Measurements from ENCODE around the gene HYAL3.
A peak's percentile ranks its signal among the peaks of the same experiment; 100 is the strongest.
"Not testable (repeated sequence)": the region's sequence is repeated elsewhere in the genome, so short reads cannot be mapped to it uniquely, and the experiment has no call there.

The HYAL3 gene

DNA sequence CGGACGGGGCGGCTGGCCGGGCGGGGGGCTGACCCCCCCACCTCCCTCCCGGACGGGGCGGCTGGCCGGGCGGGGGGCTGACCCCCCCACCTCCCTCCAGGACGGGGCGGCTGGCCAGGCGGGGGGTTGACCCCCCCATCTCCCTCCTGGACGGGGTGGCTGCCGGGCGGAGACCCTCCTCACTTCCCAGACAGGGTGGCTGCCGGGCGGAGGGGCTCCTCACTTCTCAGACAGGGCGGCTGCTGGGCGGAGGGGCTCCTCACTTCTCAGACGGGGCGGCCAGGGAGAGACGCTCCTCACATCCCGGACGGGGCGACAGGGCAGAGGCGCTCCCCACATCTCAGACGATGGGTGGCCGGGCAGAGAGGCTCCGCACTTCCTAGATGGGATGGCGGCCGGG lies 12.8 kb upstream of the HYAL3 start:
- not testable (repeated sequence) for DNase-seq

DNA sequence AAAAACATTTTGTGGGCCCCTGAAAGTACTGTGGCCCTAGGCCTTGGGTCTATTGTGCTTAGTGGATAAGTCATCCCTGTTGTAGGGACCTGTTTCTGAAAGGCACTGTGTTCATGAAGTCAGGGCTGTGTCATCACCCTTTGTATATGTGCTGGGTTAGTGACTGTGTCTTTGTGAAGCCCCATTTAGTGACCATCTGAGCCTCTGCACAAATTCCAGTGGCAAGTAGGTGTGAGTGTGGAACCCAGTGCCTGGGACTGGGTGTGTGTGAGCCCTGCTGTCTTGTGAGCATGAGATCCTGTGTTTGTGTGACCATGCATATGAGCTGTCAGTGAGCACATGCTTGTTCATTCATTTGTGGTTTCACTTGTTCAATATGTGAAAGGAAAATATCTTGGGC lies 5.4 kb upstream of the HYAL3 start:
- no peak for DNase-seq

DNA sequence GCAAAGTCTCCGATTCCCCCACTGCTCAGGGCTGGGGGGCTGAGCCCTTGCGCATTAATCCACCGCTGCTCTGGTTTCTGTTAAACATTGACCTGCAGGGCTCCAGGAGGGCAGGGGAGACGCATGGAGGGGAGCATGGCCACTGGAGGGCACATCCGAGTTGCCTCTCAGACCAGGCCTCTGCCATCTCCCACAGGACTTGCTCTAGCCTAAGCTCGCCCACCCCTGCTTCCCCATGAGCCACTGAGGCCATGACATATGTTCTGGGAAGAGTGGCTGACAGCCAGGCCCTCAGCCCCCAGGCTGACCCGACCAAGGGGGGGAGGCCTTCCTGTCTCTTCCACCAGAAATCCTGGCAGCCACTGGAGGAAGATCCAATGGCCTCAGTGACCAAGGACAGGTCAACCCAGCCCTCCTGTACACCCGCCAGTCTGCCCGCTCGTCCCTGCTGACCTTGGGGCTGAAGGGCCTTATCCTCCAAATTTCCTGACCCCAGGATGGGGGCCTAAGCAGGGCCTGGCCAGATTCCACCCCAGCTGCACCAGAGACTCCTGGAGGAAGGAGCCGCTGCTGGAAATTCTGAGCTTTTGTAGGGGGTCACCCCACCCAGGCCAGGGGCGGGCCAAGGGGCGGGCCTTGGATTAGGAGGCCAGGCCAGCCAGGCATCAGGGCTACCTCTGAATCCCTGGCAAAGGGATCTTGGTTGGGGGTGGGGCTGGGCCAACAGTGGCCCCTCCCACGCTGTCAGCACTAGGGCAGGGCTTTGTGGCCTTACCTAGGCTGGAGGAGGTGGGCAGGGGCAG lies 4.0 kb upstream of the HYAL3 start, which contains the start of gene HYAL1:
HYAL1 (minus strand) TSS at position 562 of the 803 bp plus-strand sequence. CDS start 618 bp downstream, outside the sequence.
- no peak for DNase-seq

DNA sequence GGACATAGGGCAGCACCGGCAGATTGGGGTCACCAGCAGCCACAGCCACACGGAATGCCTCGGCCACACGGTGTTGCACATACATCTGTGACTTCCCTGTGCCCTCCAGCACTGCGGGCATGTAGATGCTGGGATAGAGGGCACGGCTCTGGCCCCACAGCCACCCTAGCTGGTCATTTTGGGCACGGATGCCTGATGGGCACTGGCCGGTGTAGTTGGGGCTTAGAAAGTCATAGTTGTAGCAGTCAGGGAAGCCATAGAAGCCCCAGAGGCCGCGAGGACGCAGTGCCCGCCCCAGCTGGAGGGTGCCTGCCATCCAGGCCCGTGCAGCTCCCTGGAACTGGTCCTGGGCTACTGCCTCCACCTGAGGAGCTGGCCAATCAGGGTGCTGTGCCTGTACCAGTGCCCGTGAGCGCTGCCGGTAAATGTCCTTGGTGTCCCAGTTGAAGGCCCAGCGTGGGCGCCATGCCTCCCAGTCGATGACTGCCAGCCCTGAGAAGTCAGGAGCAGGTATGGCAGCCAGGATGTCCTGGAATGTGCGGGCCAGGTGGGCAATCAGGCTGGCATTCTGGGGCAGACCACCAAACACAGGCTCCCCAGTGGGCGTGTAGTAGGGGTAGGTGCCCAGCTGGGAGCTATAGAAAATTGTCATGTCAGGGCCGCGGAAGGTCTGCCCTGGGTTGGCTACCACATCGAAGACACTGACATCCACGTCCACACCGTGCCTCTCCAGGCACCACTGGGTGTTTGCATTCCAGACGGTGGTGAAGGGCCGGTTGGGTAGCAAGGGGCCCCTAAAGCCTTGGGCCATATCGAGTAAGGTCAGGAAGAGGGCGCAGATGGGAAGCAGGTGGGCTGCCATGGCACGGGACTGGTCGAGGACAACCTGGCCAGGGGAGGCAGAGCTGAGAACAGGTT lies 3.1 kb upstream of the HYAL3 start:
- no peak for DNase-seq

DNA sequence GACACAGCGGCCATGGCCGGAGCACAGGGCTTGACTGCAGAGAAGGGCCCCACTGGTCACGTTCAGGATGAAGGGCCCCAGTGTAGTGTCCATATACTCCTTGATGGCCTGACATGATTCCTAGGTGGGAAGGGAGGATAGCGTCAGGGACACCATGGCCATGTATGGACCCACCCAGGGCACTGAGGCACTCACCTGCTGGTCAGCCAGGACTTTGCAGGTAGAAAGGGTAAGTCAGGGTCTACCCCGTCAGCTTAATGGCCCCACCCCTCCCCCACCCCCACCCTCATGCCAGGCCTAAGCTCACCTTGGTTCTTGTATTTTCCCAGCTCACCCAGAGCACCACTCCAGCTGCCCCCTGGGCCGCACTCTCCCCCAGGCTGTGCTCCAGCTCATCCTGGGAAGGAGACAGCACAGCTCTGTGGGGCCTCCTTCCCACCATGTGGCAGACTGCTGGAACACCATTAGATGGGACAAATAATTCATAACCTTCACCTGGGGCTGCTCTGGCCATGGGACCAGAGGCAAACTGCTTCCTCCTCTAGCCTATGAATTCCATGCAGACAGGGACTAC lies 1.6 kb upstream of the HYAL3 start:
- DNase-seq, result no peak

DNA sequence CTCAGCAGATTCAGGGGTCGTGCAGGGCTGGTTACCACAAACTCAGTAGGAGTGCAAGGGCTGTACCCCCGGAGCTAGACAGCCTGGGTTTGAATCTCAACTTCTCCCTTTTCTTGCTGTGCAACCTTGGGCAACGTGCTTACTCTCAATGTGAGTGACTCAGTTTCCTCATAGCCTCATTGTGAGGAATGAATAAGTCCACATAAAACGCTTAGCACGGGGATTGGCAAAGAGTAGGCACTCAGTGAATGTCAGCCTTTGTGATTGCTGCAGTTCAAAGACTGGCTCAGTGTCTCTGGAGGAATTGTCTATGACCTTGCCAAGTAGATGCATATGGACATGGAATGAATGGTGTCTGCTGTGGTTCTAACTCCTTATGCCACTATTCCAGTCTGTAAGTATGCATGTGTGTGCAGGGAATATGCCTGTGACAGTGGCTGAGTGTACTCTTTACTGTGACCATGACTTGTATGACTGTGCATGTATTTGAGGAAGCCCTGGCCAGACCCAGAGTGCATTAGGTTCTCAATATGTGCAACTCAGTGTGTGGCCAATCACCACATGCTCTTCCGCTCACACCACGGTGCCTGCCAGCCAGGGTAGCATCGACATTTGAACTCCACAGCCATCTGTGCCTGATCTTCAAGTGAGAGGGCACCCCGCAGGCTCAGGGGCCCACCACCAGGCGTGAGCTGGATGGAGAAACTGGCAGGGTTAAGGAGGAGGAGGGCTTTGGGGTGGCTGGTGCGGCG lies 900 bp upstream of the HYAL3 start:
- peak; percentile 78 for DNase-seq

DNA sequence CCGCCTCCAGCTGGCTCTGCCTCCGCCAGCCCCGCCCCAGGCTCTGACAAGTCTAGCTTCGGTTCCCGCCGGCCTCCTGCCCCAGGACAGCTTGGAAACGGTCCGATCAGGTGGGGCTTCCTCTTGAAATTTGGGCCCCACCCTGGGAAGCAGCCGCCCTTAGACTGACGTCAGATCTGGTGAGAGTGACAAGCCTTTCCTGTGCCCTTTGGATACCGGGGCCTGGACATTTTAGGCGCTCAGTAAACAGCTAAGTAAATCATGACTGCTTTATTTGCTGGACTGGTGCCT lies 378 bp upstream of the HYAL3 start:
- no peak for DNase-seq

DNA sequence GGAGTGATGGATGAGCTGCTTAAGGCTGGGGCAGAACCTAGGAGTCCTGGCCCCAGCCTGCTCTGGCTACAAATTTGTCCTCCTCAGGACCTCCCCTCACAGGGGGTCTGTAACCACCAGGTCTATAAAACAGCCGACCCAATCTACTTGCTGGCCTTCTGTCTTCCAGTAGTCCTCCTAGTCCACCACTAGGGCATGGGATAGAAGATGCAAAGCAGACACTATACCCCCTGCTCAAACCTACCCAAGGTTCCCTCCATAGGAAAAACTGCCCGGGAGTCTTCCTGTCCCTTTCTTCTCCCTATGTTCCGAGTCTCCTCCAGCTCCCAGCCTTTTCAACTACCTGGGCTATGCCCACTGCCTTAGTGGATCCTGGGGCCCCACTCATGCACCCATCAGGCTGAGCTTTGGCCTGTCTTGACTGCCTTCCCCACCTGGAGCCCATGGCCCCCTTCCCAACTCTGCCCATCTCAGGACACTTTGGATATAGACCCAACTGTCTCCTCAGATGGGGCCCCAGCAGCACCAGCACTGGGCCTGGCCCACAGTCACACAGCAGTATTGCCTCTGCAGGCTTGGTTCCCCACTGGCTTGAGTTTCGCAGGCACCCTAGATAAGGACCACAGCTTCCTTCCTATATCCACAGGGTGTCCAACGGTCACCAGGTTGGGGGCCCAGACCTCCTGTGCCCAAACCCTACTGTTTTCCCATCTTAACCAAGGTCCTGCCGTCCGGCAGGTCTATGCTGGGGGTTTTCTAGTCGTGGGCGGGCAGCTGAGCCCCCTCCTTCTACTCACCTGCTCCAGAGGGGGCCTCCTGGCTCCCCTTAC lies 1.1 kb downstream of the HYAL3 start:
- DNase-seq, result no peak

DNA sequence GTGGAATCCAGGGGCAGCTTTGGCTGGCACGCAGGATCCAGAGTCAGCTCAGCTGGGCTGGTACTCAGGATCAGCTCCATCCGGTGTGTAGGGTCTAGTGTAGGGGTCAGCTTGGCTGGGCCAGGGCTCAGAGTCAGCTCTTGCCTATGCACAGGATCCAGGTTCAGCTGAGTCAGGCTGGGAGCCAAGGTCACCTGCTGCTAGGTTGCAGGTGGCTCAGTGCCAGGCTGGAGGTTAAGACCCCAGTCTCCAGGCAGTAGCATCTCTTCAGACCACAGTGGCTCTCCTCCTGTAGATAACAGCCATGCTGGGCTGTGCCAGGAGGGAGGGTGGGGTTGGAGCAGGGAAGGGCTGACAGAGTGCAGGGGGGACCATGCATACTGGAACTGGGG lies 1.8 kb downstream of the HYAL3 start:
- DNase-seq, result no peak

DNA sequence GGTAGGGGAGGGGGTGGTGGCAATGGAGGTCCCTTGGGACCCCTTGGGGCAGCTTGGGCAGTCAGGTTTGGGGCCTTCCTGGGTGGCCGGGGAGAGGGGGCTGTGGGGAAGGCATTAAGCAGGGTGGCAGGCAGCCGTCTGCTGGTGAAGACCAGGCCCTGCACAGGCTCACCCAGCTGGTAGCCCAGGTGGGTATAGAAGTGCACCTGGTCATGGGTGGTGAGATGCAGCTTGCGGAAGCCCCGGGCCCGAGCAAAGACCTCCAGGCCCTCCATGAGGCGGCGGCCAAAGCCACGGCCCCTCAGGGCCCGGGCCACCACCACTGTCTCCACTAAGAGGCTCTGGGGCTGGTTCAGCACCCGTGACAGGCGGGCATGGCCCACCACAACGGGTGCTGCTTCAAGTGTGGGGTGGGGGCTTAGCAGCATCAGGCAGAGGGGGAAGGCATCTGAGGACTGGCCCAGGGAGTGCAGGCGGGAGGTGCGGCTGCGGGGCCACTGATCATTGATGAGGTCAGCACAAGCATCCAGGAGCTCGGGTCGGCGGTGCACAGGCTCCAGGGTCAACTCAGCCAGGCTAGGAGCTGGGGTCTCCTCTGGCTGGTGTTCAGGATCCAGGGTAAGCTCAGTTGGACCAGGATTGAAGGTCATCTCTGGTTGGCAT lies 2.4 kb downstream of the HYAL3 start:
- DNase-seq, result no peak

DNA sequence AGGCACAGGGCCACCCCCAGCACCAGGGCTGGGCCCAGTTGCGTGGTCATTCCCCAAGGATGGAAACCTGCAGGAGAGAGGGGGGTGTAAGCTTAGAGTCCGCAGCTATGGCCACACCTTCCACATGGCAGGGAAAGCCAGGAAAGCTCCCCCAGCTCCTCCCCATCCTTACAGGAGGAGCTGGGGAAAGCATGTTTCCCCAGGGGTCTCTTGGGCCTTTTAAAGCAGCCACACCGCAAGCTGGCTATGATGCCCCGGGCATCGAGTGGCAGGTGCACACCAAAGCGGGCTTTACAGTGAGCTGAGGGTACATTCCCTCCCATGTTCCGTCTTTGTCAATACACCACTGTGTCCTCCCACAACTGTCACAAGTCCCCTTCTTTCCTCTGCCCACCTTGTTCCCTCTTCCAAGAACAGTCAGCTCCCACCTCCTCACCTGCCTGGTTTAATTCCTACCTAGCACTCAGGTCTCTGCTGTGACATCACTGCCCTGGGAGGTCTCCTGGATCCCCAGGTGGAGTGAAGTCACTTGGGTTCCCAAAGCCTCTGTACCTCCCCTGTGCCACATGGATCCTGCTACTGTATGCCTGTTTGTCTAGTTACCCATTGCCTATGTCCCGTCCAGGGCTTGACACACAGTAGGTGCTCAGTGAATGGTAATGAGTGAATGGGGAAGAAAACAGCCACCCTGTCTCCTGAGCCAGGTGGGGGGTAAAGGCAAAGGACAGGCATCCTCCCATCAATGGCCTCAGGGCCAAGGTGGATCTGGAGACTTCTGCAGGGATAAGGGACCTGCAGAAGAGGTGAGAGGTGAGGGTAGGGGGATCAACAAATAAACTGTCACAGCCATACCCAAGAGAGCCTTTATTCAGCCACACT lies 3.4 kb downstream of the HYAL3 start:
- no peak for DNase-seq

DNA sequence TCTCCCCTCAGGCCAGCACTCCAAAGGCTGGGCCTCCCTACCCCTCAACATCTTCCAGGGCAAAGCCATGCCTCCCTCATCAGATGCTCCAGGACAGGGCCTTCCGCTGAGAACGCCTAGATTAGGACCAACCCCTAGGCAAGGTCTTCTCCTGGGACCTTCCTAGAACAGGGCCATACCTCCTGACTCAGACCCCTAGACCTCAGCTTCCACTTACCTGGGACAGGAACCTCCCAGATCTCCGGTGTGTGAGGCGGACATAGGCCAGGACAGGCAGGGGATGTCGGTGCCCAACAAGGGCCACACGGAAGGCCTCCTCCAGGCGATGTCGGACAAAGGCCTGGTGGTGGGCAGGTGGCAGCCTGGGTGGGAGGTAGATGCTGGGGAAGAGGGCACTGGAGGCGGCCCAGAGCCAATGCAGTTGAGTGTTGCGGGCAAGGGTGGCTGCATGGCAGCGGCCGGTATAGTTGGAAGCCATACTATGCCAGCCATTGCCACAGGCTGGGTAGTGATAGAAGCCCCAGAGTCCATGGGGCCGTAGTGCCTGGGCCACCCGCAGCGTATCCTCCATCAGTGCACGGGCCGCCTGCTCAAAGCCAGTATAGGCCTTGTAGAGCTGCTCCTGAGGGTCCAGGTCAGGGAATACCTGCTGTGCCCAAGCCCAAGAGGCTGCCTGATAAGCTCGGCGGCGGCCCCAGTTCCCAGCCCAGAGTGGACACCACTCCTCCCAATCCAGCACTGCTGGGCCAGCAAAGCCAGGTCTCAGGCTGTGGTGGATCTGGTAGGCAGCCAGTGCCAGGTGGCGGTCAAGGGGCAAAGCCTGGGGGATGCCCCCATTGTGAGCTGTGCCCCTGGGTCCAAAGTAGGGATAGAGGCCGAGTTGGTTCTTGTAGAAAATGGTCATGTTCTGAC lies 4.5 kb downstream of the HYAL3 start:
- no peak for DNase-seq

DNA sequence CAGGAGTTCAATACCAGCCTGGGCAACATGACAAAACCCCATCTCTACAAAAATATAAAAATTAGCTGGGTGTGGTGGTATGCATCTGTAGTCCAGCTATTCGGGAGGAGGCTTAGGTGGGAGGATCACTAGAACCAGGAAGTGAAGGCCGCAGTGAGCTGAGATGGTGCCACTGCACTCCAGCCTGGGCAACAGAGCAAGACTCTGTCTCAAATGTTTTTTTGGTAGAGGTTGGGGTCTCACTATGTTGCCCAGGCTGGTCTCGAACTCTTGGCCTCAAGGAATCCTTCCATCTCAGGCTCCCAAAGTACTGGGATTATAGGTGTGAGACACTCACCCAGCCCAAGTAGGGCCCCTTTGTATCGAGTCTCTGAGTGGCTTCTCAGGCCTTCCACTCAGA lies 5.1 kb downstream of the HYAL3 start:
- DNase-seq, result no peak

DNA sequence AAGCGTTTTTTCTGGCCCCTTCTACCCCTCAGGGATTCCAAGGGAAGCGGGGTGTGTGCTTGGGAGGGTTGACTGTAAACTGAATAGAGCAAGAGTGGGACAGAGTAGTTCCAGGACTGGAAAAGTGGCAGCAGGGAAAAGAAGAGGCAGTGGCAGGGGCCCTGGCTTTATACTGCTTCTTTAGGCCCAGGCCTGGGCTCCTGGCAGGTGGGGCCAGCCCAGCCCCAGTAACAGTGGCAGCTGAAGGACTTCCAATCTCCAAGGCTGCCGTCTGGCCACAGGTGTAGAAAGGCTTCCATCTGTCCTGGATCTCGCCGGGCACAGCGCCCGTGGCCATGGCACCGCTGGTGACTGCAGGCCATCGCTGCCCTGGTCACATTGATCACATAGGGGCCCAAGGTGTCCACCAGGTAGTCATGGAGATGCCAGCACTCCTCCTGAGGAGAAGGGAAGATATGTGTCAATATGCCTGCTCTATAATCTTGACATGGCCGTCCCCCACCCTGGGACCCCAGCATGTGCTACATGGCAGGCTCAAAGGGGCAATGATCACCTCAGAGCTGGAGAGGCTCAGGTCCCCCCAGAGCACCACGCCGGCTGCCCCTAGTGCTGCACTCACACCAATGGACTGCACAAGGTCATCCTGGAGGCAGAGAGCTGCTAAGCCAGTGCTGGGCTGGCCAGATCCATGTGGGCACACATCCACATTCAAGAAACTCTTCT lies 6.0 kb downstream of the HYAL3 start:
- DNase-seq, result no peak

DNA sequence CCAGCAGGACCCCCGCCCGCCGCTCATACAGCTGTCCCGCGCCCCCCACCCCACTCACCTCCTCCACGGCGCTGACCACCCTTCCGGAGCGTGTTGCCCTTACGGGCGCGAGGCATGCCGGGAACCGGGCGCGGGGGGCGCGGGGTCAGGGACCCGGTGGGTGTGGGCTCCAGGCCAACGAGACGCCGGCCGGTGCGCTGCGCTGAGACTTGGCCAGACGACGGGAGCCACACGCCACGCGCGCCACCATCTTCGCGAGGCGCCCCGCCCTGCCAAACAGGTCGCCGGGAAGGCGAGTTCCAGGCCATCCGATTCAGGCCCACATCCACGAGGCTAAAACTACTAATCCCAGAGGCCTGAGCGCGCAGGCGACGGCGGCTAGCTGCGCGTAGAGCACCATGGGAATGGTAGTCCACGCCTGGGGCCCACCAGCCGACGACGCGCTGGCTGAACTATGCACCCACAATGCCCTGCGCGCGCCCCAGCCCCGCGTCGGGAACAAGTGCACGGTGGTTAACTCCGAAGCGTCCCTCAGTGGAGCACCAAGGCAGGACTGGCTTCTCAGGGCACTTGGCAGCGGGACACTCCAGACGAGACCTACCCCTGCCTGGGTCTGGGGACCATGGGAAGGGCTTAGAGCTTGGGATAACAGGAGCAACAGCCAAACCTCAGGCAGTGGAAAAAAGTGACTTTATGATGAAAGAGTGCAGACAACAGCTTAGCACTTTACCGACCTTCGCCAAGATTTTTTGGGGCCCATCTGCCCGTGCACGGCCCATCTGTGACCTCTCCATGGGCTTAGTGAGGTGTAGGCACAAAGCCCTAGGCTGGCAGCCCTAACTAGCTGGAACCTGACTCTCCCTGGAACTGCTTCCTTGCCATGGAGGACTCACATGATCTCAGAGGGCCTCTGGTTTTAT lies 6.8 kb downstream of the HYAL3 start, which contains the start of gene IFRD2:
IFRD2 (minus strand) TSS at position 271 of the 920 bp plus-strand sequence; CDS start at position 116, 155 bp downstream.
- DNase-seq, result peak; percentile 99

DNA sequence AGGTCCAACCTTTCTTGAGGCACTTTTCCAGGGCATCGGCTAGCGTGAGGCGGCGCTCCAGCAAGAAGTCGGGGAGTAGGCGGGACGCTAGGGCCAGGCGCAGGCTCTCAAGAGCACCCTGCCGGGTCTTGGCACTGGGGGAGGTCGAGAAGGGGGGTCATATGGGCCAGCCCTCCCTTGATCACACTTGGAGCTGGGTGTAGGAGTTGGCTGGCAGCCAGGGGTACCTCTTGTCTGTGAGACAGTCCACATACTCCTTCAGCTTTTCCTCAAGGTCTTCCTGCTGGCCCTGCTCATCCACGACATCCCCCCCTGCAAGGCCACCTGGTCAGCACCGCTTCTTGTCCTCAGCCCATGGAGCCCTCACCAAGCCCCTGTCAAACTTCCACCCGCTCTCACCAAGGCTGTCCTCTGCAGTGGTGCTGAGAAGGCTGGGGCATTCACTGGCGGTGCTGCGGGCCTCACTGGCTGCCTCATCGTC lies 9.0 kb downstream of the HYAL3 start:
- no peak for DNase-seq

DNA sequence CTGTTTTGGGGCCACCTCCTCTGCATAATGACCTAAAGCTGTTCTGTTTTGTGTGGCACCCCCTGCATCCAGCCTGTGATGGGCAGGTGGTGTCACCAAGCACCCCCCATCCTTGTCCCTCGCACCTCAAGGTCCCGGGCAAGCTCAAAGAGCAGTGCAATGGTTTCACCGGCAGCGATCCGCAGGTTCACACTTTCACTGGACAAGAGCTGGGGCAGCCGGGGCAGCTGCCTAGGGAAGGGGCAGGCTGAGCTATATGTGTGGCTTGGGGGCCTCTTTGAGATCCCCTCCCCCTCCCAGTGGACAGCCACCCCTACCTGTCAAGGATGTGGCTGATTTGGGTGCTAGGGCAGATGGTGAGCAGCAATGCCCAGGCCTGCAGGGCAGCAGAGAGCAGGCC lies 10.1 kb downstream of the HYAL3 start:
- no peak for DNase-seq
